ENCODE results near the gene GOLGA6L10.

DNA sequence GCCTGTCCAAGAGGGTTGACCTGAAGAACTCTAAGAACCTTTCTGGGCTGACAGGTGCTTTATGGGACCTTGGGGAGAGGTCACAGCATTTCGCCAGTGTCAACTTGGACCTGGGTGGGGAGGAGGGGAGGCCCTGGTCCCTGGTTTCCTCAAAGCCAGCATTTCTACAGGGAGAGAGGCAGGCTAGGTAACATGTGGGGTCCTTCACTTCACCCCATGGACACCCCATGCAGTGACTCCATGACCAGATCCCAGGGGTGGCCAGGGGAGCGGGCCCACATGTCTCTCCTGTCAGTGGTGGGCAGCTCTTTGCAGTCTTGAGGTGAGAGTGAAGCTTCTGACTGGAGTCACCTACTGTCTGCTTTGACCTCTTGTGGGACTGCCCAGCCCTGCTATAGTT lies 35.8 kb downstream of the GOLGA6L10 start:
- TF ChIP-seq, protein P1, sequence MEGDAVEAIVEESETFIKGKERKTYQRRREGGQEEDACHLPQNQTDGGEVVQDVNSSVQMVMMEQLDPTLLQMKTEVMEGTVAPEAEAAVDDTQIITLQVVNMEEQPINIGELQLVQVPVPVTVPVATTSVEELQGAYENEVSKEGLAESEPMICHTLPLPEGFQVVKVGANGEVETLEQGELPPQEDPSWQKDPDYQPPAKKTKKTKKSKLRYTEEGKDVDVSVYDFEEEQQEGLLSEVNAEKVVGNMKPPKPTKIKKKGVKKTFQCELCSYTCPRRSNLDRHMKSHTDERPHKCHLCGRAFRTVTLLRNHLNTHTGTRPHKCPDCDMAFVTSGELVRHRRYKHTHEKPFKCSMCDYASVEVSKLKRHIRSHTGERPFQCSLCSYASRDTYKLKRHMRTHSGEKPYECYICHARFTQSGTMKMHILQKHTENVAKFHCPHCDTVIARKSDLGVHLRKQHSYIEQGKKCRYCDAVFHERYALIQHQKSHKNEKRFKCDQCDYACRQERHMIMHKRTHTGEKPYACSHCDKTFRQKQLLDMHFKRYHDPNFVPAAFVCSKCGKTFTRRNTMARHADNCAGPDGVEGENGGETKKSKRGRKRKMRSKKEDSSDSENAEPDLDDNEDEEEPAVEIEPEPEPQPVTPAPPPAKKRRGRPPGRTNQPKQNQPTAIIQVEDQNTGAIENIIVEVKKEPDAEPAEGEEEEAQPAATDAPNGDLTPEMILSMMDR (IDR thresholded peaks at IDR 0.05) = no peak
- no peak for TF ChIP-seq POLR2A (IDR thresholded peaks at IDR 0.05)

Data from uterus (tissue), 2 donors.